ENCODE results near the gene PIK3CD.
"Not testable (repeated sequence)": the region's sequence is repeated elsewhere in the genome, so short reads cannot be mapped to it uniquely, and the experiment has no call there.

Gene PIK3CD

DNA sequence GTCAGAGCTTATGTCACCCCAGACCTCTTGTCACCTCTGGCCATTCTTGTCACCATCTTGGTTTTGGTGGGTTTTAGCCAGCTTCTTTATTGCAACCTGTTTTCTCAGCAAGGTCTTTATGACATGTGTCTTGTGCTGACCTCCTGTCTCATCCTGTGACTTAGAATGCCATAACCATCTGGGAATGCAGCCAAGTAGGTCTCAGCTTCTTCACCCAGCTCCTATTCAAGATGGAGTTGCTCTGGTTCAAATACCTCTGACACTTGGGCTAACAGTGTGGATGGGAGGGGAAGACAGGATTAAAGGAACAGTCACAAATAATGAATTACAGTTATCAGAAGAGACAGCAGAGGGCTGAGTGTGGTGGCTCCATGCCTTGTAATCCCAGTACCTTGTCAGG lies 30.5 kb upstream of the PIK3CD start:
- DNase-seq (ENCODE audit: low spot score) = no peak
- TF ChIP-seq, protein P1, sequence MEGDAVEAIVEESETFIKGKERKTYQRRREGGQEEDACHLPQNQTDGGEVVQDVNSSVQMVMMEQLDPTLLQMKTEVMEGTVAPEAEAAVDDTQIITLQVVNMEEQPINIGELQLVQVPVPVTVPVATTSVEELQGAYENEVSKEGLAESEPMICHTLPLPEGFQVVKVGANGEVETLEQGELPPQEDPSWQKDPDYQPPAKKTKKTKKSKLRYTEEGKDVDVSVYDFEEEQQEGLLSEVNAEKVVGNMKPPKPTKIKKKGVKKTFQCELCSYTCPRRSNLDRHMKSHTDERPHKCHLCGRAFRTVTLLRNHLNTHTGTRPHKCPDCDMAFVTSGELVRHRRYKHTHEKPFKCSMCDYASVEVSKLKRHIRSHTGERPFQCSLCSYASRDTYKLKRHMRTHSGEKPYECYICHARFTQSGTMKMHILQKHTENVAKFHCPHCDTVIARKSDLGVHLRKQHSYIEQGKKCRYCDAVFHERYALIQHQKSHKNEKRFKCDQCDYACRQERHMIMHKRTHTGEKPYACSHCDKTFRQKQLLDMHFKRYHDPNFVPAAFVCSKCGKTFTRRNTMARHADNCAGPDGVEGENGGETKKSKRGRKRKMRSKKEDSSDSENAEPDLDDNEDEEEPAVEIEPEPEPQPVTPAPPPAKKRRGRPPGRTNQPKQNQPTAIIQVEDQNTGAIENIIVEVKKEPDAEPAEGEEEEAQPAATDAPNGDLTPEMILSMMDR (IDR thresholded peaks at IDR 0.05; ENCODE audit: extremely low read depth, insufficient read depth, missing control alignments) = no peak
- in situ Hi-C loops (cut with MboI; ENCODE audit: low pct_unique_long_range_greater_than_20kb, low sequenced_read_pairs, unreplicated experiment) = no loop called here

DNA sequence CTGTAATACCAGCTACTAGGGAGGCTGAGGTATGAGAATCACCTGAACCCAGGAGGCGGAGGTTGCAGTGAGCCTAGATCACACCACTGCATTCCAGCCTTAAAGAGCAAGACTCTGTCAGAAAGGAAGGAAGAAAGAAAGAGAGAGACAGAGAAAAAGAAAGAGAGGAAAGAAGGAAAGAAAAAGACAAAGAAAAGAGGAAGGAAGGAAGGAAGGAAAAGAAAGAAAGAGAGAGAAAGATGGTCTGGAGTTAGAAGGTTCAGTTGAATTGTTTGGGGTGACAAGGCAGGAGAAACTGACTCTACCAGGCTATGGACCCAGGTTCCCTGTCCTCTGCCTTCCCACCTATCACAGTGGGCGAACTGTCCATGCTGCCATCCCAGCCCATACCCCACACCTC lies 27.4 kb upstream of the PIK3CD start:
- in situ Hi-C loops (cut with MboI; ENCODE audit: low pct_unique_long_range_greater_than_20kb, low sequenced_read_pairs, unreplicated experiment) = no loop called here
- TF ChIP-seq, protein P1 (IDR thresholded peaks at IDR 0.05; ENCODE audit: extremely low read depth, insufficient read depth, missing control alignments) = no peak
- no peak for DNase-seq (ENCODE audit: low spot score)

DNA sequence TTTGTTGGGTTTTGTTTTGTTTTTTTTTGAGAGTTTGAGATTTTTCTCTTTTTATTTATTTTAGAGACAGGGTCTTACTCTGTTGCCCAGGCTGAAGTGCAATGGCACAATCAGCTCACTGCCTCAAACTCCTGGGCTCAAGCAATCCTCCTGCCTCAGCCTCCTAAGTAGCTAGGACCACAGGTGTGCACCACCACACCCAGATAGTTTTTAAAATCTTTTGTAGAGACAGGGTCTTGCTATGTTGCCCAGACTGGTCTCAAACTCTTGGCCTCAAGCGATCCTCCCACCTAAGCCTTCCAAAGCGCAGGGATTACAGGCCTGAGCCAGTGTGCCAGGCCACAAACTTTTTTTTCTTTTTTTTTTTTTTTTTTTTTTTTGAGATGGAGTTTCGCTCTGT lies 26.5 kb upstream of the PIK3CD start:
- in situ Hi-C loops (cut with MboI; ENCODE audit: low pct_unique_long_range_greater_than_20kb, low sequenced_read_pairs, unreplicated experiment) = loop anchor here (25.0 kb wide), 1 partner anchor 237 kb away; no protein-coding TSS in a partner anchor

DNA sequence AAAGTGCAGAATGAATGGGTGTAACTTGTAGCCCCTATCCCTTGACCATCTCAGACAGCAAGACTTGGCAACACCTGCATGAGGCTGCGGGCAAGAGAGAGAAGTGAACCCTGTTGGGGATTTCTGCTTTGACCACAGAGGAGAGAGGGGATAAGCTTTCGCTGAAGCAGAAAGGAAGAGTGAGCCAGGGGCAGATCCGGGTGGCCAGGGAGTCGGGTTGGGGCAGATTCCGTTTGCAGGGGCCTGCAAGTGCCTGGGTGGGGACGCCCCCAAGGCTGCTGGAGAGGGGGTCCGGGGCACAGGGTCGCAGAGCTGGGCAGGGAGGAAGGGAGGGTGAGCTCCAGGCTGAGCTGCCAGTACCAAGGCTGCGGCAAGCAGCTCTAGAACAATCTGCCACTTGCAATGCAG lies 25.3 kb upstream of the PIK3CD start:
- DNase-seq (ENCODE audit: low spot score) = peak; percentile 83
- in situ Hi-C loops (cut with MboI; ENCODE audit: low pct_unique_long_range_greater_than_20kb, low sequenced_read_pairs, unreplicated experiment) = loop anchor here (25.0 kb wide), 1 partner anchor 236 kb away; no protein-coding TSS in a partner anchor
- TF ChIP-seq, protein P1 (IDR thresholded peaks at IDR 0.05; ENCODE audit: extremely low read depth, insufficient read depth, missing control alignments) = no peak

More for the DNA sequence above, 26.5 kb upstream of the PIK3CD start:
- not testable (repeated sequence) for DNase-seq (ENCODE audit: low spot score)

DNA sequence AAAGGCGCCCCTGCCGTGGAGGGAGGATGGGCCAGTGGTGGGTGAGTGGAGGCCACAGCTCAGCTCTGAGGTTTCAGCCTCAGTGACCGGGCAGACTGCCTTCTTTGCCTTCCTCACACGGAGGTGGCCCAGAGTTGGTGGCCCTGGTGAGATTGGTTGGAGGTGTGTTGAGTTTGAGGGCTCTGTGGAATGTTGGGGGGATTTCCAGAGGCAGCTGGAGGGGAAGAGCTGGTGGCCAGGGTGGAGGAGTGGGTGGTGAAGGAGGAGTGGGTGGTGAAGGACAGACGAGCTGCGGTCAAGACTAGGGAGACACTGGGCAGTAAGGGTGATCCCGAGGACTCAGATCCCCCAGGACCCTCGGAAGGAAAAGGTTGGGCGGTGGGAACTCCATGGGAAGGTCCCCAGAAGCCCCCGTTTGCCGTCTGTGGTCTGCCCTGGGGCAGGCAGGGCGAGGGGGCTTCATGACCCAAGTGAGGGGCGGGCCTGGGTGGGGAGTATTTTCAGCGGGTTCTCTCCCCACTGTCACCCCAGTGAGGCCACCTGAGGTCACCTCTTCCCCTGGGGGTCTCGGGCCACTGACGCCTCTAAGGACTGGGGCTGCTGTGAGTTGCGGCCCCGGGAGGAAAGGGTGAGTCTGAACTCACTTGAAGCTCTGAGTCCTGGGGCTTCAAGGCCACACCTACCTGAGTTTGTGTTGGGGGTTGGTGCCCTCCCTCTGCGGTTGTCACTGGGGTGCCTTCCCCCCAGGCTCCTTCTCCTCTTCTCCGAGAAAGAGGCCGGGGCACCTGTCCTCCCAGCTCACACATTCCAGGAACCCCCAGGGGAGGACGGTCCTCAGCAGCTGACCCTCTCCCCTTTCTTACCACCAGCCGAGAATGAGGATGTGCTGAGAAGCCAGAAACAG lies 22.7 kb upstream of the PIK3CD start:
- TF ChIP-seq, protein P1 (IDR thresholded peaks at IDR 0.05; ENCODE audit: extremely low read depth, insufficient read depth, missing control alignments) = no peak
- DNase-seq (ENCODE audit: low spot score) = peak; percentile 82
- in situ Hi-C loops (cut with MboI; ENCODE audit: low pct_unique_long_range_greater_than_20kb, low sequenced_read_pairs, unreplicated experiment) = loop anchor here (25.0 kb wide), 1 partner anchor 234 kb away; no protein-coding TSS in a partner anchor

DNA sequence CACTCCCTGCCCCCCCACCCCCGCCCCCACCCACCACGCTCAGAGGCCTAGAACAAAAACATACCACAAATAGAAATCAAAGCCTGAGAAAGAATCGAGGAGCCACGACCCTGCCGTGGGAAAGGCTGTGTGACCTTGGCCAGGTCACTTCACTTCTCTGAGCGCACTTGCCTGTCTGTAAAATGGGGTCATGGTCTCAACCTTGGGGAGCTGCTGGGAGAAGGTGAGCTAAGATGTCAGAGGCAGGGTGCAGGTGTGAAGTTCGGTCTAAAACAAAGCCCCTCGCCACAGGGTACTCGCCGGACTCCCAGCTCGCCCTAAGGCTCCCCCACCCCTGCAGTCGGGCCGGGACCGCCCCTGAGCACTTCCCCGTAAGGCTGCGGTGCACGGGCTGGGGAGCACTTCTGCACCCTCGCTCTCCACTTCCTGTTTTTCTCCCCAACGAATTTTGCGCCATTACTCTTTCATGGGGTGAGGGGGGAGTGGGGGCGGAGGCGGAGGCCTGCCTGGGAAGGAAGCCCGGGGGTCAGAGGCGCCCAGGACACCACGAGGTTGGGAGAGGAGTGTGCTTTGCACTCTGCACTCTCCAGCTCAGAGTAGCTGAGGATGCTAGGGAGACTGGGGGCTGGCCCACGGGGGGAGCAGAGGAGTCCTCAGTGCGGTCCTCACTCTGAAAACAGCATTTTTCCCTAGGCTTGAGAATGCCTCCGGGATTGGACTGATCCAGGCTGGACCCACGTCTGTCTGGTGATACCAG lies 21.9 kb upstream of the PIK3CD start:
- TF ChIP-seq, protein P1 (IDR thresholded peaks at IDR 0.05; ENCODE audit: extremely low read depth, insufficient read depth, missing control alignments) = no peak
- DNase-seq (ENCODE audit: low spot score) = peak; percentile 80
- in situ Hi-C loops (cut with MboI; ENCODE audit: low pct_unique_long_range_greater_than_20kb, low sequenced_read_pairs, unreplicated experiment) = loop anchor here (25.0 kb wide), 1 partner anchor 233 kb away; no protein-coding TSS in a partner anchor

Measured in GM13977 (cell line).